ENCODE measurements around the gene RNF213. TPM values are rescaled to one million over a fixed set of nuclear protein-coding genes. Genes with fewer than 3 reads are reported as not detected.

RNF213 gene
- polyA plus RNA-seq, 1 donor (not counting 4 experiments of a cell fraction or from before 2014, with no cell fraction given) = 24.4 TPM

GRCh38 chr17:80223142-80223815 lies 37.4 kb upstream of the RNF213 start:
- Histone ChIP-seq H3K9me1 (ENCODE audit: control insufficient read depth, extremely low read depth, insufficient read depth, low read length) (no peaks in the 10 kb centered on the region), H3K36me3 (ENCODE audit: control insufficient read depth in 2 of 2, extremely low read depth in 1 of 2, insufficient read depth in 2 of 2, low read length in 2 of 2) (no peaks in the 10 kb centered on the region), H3K9me3 (ENCODE audit: control insufficient read depth, low read depth, low read length) (no peaks in the 10 kb centered on the region), H3K27ac (ENCODE audit: control insufficient read depth, insufficient read depth, low read length) (no peak overlapping the region), H4K20me1 (ENCODE audit: control insufficient read depth, extremely low read depth, insufficient read depth, low read length) (no peaks in the 10 kb centered on the region), H2AFZ (ENCODE audit: control insufficient read depth, low read length) (no peak overlapping the region), H3K4me1 (ENCODE audit: control insufficient read depth, extremely low read depth, insufficient read depth, low read length) (peaks cover 7% of the 10 kb centered on the region), H3K9ac (ENCODE audit: control insufficient read depth, extremely low read depth, insufficient read depth, low read length) (no peak overlapping the region), H3K27me3 (ENCODE audit: control insufficient read depth, extremely low read depth, insufficient read depth, low read length) (no peaks in the 10 kb centered on the region), H3K4me3 (ENCODE audit: control insufficient read depth in 2 of 3, extremely low read depth in 1 of 3, insufficient read depth in 2 of 3, low read depth in 1 of 3, low read length in 3 of 3) (no peak overlapping the region), H3K4me2 (ENCODE audit: control insufficient read depth, extremely low read depth, insufficient read depth, low read depth, low read length) (no peak overlapping the region), H3K79me2 (ENCODE audit: control insufficient read depth, insufficient read depth, low read length) (no peaks in the 10 kb centered on the region)
- TF ChIP-seq EZH2 (IDR thresholded peaks at IDR 0.05; ENCODE audit: low read length) (no peak), CTCF (optimal IDR thresholded peaks at IDR 0.05 in 1 of 3, IDR thresholded peaks at IDR 0.05 in 1 of 3, conservative IDR thresholded peaks at IDR 0.05 in 1 of 3; ENCODE audit: extremely low read depth in 1 of 3, insufficient read depth in 2 of 3, low read length in 3 of 3) (no peak)
- no peak for FAIRE-seq
- dilution Hi-C loops (cut with MboI; ENCODE audit: extremely low pct_ligation_motif_present, low sequenced_read_pairs) = no loop called here
- DNase-seq (ENCODE audit: low read depth, low spot score) = no peak

DNA sequence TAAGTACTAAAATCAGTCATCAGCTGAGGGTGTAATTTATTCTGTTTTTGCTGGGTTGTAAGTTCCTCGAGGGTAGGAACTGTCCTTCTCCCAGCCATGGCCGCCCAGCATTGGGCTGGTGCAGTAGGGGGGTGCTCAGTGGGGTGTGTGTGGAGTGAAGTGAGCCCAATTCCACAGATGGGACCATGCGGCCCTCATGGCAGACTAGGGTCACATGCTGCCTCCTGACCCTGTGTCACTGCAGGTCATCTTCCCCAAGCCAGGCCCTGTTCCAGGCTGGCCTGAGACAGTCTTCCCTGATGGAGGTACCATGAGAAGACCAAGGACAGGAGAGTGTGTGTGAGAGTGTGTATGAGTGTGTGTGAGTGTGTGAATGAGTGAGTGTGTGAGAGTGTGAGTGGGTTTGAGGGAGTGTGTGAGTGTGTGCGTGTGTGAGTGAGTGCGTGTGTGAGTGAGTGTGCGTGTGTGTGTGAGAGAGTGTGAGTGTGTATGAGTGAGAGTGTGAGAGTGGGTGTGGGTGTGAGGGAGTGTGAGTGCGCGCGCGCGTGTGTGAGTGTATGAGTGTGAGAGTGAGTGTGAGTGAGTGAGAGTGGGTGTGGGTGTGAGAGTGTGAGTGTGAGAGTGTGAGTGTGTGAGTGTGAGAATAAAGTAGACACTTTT lies 36.7 kb upstream of the RNF213 start:
- dilution Hi-C loops (cut with MboI; ENCODE audit: extremely low pct_ligation_motif_present, low sequenced_read_pairs) = no loop called here
- DNase-seq (ENCODE audit: low read depth, low spot score) = no peak

More for the DNA sequence above, 36.7 kb upstream of the RNF213 start:
- no peak for TF ChIP-seq CTCF (optimal IDR thresholded peaks at IDR 0.05 in 1 of 3, IDR thresholded peaks at IDR 0.05 in 1 of 3, conservative IDR thresholded peaks at IDR 0.05 in 1 of 3; ENCODE audit: extremely low read depth in 1 of 3, insufficient read depth in 2 of 3, low read length in 3 of 3)
- TF ChIP-seq EZH2 (IDR thresholded peaks at IDR 0.05; ENCODE audit: low read length) = no peak
- Histone ChIP-seq H3K4me3 (ENCODE audit: control insufficient read depth in 2 of 3, extremely low read depth in 1 of 3, insufficient read depth in 2 of 3, low read depth in 1 of 3, low read length in 3 of 3) (no peak overlapping the region), H3K4me2 (ENCODE audit: control insufficient read depth, extremely low read depth, insufficient read depth, low read depth, low read length) (no peak overlapping the region), H3K36me3 (ENCODE audit: control insufficient read depth in 2 of 2, extremely low read depth in 1 of 2, insufficient read depth in 2 of 2, low read length in 2 of 2) (no peaks in the 10 kb centered on the region), H3K27me3 (ENCODE audit: control insufficient read depth, extremely low read depth, insufficient read depth, low read length) (no peaks in the 10 kb centered on the region), H3K79me2 (ENCODE audit: control insufficient read depth, insufficient read depth, low read length) (no peaks in the 10 kb centered on the region), H4K20me1 (ENCODE audit: control insufficient read depth, extremely low read depth, insufficient read depth, low read length) (no peaks in the 10 kb centered on the region), H2AFZ (ENCODE audit: control insufficient read depth, low read length) (no peak overlapping the region), H3K9me1 (ENCODE audit: control insufficient read depth, extremely low read depth, insufficient read depth, low read length) (no peaks in the 10 kb centered on the region), H3K4me1 (ENCODE audit: control insufficient read depth, extremely low read depth, insufficient read depth, low read length) (peaks cover 7% of the 10 kb centered on the region), H3K9ac (ENCODE audit: control insufficient read depth, extremely low read depth, insufficient read depth, low read length) (no peak overlapping the region), H3K9me3 (ENCODE audit: control insufficient read depth, low read depth, low read length) (no peaks in the 10 kb centered on the region), H3K27ac (ENCODE audit: control insufficient read depth, insufficient read depth, low read length) (no peak overlapping the region)
- FAIRE-seq = no peak

Data from keratinocyte (primary cell).